Stimulated activated CD4-positive, alpha-beta T cell treated with anti-CD3 and anti-CD28 coated beads, Interleukin-15, amount 100 ng/mL, for 1 hour (primary cell): ENCODE measurements around the gene C20orf96.
"Not testable (repeated sequence)": the region's sequence is repeated elsewhere in the genome, so short reads cannot be mapped to it uniquely, and the experiment has no call there.

Source experiments
- DNase-seq, 2 donors: peaks; one replicate each; pipeline ENCODE4 v3.0.0-alpha.2; 2020; ENCODE audit warnings: low read depth in 1 of 2, low spot score in 1 of 2

C20orf96 gene

DNA sequence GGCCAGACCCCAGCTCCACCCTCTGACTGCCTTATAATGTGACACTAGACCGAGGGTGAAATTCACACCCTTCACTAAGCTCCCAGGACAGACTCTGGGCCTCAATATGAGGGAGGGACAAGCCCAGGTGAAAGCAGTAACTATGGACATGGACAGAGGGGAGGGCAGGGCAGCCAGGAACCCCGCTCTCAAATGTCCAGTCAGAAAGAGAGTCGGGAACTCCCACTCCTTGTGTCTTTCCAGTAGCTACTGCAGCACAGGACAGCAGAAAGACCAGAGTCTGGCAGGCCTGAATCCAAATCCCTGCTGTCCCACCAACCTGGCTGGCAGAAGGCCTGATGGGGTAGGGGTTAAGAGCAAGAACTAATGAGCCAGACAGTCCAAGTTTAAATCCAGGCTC is 6.4 kb downstream of the C20orf96 start:
- no peak for DNase-seq

DNA sequence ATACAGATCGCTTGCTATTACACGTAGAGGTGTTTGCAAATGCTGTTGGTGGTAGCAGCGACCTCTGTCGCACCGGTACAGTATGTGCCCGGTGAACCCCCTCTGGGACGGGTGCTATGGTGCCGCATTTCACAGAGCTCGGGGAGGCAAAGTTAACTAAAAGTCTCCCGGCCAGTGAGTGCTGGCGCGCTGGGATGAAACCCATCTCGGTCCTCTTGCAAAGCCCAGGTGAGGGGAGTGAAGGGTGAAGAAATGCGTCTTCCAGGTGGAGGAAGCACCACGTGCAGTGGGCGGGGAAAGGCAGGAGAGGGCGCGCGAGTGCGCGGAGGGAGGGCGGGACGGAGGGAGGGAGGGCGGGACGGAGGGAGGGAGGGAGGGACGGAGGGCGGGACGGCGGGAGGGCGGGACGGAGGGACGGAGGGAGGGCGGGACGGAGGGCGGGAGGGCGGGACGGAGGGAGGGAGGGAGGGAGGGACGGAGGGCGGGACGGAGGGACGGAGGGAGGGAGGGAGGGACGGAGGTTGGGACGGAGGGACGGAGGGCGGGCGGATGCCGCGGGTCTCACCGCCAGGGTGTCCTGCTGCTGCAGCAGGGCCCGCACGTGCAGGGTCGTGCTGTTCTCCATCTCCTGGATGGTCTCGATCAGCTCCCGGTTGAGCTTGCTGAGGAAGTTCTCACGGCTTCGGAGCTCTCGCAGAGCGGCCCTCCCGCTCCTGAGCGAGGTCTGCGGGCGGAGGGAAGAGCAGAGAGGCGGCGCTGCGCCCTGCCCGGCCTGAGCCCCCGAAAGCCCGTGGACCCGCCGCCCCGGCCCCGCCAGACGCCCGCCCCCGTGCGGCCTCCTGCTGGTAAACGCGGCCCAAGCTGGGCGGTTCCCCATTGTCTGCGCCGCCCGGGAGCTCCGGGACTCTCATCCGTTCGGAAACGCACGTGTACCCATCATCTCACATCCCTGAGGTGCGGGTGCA is 11.7 kb downstream of the C20orf96 start:
- DNase-seq, result no peak

DNA sequence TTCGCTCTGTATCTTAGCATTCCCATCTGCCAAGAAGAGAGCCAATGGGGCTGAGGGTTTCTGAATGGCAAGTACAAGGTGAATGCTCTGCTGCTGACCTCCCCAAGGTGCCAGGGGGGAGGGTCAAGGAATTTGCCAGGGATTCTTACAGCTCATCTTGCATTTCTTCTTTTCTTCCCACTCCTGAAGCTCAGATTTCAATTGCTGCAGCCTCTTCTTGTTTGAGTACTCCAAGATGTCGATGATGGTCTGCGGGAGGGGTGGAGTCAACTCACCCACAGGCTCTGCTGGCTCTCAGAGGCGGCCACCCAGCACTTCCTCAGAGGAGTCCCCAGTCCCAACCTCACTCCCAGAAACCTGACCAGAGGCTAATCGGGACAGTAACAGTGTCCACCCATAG is 12.4 kb downstream of the C20orf96 start:
- no peak for DNase-seq

DNA sequence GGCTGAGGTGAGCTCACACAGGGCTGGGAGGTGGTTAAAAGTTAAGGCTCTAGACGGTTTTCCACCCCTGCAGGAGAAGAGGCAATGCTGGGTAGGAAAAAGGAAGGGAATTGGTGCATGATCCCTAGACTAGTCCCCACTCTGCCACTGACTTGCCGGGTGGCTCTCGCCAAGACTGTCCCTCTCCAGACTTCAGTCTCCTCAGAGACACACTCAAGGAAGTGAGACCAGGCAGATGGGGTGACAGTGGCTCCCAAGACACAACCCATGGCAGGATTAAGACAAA is 13.1 kb downstream of the C20orf96 start:
- no peak for DNase-seq

DNA sequence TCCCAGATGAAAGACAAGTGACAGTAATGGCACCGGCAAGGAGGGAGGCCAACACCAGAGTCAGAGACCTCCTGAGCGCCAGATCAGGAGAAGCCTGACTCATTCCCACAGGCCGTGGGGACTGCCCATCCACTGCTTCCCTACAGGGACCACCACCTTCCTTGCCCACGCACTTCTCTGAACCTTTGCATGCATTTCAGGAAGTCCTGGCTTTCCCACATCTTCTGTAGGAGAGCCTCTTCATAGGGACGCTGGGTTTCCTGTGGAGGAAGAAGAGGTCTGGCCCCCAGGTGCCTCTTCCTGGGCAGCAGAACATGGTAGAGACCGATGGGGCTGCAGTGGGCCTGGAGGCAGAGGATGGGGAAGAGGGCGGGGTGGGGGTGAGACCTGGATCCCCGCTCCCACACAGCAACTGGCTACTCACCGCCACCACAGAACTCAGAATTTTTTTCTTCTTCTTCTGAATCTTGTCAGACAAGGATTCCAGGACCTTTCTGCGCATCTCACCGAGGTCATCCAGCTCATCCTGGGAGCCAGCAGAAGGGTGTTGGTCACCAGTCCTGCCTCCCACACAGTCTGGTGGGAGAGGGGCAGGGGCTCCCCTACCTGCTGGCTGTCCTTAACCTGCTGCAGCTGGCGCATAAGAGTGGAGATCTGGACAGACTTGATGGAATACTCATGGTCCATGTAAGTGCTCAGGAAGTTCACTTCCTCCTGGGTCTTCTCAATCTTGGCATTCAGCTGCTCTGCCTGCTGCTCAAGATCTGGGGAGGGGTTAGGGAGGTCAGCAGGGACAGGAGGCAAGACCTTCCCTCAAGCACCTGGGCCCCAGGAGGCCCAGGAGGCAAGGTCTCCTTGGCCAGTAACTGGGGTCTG is 13.7 kb downstream of the C20orf96 start:
- no peak for DNase-seq

DNA sequence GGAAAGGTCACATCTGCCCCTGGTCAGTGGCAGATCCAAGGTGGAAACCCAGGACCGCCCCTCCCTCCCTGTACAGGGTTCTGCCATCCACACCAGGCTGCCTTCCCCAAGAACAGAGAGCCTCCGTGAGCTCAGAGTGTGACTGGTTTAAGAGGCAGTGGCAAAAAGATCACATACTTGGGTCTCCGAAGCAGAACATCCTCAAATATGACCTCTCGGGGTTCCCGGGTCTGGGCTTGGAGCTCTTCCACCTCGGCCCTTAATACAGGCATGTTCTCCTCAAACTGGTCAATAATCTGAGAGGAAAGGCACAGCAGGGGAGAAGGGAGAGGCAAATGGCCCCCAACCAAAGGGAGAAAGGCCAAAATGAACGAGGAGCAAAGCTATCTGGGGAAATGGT is 14.8 kb downstream of the C20orf96 start:
- no peak for DNase-seq

DNA sequence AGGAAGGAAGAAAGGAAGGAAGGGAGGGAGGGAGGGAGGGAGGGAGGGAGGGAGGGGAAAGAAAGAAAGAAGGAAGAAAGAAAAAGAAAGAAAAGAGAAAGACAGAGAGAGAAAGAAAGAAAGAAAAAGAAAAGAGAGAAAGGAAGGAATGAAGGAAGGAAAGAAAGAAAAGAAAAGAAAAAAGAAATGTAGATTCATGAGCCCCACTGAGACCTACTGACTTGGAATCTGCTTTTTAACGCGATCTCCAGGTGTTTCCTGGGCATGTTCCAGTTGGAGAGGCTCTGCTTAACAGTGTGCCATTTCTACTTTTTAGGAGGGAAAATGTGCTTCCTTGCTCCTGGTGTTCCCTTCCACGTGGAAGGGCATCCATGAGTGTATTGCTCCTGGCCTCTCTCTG is 16.7 kb downstream of the C20orf96 start:
- no peak for DNase-seq

DNA sequence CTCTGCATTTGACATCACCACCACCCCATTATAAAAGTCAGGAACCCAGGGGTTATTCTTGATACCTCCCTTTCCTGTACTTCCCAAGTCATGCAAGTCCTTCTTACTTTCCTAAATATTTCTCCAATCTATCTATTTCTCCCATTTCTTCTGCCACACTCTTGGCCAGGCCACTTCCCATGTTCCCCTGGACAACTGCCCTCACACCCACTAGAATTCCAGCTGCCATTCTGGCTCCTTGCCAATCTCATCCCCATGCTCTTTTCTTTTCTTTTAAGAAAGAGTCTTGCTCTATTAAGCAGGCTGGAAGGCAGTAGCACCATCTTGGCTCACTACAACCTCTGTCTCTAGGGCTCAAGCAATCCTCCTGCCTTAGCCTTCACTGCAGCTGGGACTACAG is 17.8 kb downstream of the C20orf96 start:
- DNase-seq, result no peak

DNA sequence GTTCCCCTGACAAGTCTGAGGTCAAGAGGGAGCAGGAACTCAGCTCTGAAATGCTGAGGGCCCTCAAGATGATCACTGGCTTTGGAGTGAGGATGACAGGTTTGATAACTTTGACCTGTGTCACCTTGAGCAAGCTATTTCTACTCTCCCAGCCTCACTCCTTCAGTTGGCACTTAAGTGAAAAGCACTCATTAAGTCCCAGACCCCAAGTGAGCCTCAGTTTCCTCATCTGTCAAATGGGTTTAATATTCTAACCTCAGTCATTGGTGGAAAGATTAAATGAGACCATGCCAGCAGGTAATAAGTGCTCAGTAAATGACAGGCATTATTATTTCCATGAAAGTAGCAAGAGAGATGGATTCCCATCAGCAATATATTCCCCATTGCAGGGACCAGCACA is 19.0 kb downstream of the C20orf96 start:
- no peak for DNase-seq

DNA sequence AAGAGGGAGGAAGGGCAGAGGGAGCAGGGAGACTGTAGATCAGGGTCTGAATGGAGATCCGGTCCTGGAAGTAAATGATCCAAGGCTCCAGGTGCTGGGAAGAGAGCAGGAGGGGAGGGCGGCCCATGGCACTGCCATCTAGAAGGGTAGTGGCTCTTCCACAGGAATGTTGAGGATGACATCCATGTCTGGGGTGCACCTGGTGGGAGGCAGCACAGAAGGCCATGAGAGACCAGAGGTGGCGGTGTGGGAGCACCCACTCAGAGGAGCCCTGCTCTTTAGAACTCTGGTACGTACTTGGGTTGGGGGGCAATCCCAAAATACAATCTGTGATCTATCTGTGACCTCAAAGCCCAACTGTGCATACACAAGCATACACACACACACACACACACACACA is 19.5 kb downstream of the C20orf96 start:
- DNase-seq, result no peak

DNA sequence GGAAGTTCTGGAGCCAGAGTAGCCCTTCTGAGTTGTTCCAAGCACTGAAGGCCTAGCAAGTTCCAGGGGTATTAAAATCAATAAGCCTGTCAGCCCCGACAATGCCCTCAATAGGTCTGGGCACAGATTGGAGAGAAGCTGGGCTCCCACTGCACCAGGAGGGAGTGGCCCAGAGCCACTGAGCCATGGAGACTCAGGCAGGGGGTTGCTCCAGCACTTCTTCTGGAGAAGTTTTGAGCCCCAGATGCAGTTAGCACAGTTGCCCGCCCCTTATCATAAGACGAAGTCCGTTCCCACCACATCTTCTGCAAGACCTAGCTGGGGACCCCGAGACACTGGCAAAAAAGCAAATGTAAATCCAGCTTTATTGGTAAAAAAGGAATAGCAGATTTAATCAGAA is 20.0 kb downstream of the C20orf96 start:
- DNase-seq, result no peak

DNA sequence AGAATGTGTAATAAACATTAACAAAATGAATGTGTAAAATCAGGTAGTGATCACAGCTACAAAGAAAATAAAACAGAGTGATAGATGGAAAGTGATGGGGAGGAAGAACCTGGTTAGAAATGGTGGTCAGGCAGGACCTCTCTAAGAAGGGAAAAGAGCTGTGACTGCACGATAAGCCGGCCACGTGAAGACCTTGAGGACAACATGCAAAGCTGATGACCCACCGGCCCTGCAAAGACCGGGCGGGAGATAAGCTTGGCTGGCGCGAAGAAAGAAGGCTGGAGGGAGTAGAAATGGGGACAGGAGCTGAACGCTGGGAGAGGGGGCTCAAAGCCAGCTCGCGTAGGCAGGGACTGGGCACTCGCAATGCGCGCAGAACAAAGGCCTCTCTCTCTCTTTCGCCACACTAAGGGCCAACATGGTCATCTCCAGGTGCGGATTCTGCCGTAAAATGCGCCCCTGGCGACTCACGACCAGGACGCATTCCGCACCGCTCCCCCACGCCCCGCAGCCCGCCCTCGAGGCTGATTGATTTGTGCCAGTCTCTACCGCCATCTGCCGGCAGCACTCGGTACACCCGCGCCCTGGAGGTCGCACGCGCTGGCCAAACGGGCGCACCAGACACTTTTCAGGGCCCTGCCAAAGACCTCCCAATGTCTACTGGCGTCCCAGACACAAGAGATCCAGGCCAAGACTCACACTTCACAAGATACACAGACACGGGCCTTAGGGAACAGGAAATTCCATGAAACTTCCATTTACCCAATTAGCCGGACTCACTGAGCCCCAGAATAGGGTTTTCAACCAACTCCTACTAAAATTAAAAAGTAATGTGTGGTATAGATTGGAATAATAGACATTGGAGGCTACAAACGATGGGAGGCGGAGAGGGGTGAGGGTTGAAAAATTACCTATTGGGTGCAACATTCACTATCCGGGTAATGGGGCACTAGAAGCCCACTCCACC is 23.7 kb downstream of the C20orf96 start:
- DNase-seq, result peak; percentile 74 to 88

DNA sequence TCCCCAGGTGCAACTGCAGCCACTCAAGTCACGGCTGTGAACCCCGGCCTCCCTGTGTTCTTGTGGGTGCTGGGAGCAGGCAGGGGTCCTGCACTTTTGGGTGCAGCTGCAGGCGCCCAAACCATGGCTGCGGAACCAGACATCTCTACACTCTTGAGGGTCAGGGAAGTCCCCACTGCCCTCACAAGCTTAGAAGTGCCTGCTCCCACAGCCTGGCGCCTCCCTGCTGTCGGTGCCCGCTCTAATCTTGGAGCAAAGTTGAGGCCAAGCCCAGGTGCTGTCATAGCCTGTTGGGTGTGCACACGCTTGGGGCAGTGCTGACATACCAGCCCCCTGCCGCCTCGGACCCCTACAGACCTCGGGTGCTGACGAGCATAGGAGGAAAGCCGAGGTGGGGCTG is 26.8 kb downstream of the C20orf96 start:
- no peak for DNase-seq

DNA sequence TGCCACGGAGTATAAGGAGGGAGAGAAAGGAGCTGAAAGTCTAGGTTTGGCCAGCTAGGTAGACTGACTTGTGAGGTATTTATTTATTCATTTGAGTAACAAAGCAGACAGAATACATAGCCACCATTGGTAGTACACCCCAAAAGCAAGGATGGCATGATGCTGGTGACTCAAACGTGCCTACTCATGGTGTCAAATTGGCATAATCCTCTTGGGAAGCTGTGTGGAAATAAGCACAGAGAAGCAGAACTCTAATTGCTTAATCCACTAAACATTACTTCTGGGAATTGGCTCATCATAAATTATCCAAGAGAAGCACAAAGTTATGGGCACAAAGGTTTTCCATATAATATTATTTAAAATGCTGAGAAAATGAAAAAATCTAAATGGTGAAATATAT is 30.6 kb downstream of the C20orf96 start:
- DNase-seq, result no peak

DNA sequence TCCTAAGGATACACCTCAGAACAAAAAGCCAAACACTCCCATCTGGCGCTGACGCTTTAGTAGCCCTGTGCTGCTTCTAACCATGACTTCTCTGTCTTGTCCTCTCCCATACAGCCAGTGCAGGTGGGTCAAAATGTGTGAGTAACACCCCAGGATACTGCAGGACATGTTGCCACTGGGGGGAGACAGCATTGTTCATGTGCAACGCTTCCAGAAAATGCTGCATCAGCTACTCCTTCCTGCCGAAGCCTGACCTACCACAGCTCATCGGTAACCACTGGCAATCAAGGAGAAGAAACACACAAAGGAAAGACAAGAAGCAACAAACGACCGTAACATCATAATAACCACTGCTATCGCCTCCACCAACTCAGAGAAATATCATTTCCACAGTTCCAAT is 31.6 kb downstream of the C20orf96 start:
- DNase-seq, result no peak

DNA sequence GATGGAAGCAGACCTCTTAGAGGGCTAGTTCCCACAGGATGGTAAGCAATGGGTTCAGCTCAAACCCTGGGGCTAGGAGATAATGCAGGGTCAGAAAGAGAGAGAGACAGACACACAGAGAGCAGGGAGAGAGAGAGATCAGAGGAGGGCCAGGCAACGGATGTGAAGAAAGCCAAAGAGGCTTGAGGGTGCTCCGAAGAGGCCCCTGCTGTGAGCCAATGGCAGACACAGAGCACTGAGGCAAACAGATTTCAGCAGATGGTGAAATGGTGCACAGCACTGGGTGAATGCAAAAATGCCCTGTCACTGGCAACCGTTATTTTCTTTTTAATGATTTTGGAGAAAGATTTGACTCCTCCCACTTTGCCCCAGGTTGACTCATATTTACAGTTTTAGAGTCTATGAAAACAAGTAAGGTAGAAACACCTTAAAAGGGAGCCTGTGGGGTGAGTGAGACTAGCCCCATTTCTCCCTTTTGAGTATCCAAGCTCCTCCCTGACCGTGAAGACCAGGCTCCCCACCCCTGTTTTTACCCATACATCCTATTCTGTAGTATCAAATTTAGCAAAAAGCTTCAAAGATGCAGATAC is 32.2 kb downstream of the C20orf96 start:
- no peak for DNase-seq

DNA sequence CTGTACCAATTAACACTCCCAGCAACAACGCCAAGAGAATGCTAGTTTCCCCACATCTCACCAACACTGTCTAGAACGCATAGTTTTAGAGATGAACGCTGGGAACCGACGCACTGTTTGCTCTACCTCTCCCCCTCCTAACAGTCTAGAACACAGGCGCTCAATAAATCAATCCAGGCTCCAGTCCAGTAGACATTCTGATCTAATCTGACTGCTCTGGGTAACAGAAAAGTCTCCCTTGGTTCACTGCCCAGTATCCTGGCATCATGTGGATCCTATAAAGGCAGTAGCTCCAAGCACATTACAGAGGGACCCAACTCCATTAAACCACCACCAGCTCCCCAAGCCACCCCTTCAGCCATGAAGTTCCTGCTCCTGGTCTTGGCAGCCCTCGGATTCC is 33.1 kb downstream of the C20orf96 start, which contains the start of gene DEFB132:
DEFB132 (plus strand) TSS at position 306 of the 400 bp plus-strand sequence; CDS start at position 361, 55 bp downstream.
- no peak for DNase-seq

DNA sequence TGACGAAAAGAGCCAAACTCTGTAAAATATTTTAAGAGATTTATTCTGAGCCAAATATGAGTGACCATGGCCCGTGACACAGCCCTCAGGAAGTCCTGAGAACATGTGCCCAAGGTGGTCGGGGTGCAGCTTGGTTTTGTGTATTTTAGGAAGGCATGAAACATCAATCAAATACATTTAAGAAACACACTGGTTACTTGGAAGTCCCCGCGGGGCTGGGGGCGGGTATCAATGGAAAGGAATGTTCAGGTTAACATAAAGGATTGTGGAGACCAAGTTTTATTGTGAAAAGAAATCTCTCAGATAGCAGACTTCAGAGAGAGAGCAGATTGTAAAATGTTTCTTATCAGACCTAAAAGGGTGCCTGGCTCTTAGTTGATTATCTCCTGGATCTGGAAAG is 37.1 kb downstream of the C20orf96 start:
- DNase-seq, result not testable (repeated sequence)

DNA sequence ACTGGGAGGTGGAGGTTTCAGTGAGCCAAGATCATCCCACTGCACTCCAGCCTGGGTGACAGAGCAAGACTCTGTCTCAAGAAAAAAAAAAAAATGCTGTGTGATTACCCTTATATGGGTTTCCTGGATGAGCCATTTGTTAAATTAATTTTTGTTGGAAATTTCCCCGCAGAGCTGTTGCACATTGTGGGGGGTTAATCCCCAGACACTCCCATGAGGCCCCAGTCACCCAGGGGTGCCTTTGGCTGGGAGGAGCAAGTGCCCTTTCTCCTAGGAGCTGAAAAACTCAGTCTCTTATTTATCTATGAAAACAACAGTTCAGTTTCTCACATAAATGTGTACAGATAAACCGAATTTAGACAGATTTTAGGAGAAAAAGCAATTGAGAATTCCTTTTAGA is 37.7 kb downstream of the C20orf96 start:
- DNase-seq, result no peak

DNA sequence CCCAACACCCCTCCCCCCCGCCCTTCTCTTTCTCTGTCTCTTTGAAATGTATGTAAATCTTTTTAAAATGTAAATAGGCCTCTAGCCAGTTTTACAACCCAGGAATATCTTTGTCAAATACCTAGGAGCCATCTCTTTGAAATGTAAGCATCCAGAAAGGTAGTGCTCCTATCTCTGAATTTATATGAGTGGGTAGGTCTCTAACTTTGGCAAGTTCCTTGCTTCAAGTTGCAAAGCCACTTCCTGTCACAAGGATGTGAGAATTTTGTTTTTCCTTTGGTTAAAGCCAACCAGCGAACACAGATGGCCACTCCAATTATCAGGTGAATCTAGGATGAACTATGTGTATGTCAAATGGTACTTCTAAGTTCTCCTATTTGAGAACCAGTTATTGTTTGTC is 39.2 kb downstream of the C20orf96 start:
- DNase-seq, result no peak

DNA sequence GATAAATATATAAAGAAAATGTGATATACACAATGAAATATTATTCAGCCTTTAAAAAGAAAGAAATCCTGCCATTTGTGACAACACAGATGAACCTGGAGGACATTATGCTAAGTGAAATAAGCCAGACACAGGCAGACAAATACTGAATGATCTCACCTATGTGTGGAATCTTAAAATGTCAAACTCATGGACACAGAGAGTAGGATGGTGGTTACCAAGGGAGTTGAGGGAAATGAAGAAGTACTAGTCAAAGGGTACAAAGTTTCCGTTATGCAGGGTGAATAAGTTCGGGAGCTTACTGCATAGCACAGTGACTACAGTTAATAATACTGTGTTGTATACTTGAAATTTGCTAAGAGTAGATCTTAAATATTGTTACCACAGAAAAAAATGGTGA is 47.6 kb downstream of the C20orf96 start:
- no peak for DNase-seq
